IMR-90 (cell line): ENCODE results near the gene GNAI2. TPM values are rescaled to one million over a fixed set of nuclear protein-coding genes. Genes with fewer than 3 reads are reported as not detected.

Source experiments
- ATAC-seq: fragments of 200-7000 bp; cut with Tn5 transposase; 2 replicates; pipeline ENCODE4 v1.9.1; 2020; ENCODE audit warnings: low read depth, mild to moderate bottlenecking, moderate library complexity
- BruUV-seq: library from RNA; stranded (reverse); fragments of 400-500 nt; replicated peaks from 2 replicates; lab custom pipeline; 2021; lab: Mats Ljungman, UMichigan
- CTCF ChIA-PET: fragments of 300-600 bp; formaldehyde crosslinking; extraction: SDS; loops from one replicate; lab custom pipeline; 2021; ENCODE audit warnings: antibody characterized with exemption; lab: Yijun Ruan, JAX
- POLR2A ChIA-PET: fragments of 300-600 bp; sonication (Branson Sonifier 250); formaldehyde crosslinking; loops from one replicate; lab custom pipeline; 2022; ENCODE audit warnings: antibody characterized with exemption; ENCODE audit not compliant: unreplicated experiment; lab: Charles Lee
- DNase-seq: peaks from one replicate; pipeline ENCODE4 v3.0.0; 2013
- H2AFZ ChIP-seq: replicated peaks from 2 replicates; pipeline ENCODE3; 2013; ENCODE audit warnings: low read length, mild to moderate bottlenecking; ENCODE audit not compliant: poor library complexity
- H2AK5ac ChIP-seq: 2 replicates; pipeline ENCODE4 v1.6.1; 2013; ENCODE audit warnings: low read depth, low read length, inconsistent platforms
- H2AK9ac ChIP-seq: replicated peaks from 2 replicates; pipeline ENCODE3; 2013; ENCODE audit warnings: mild to moderate bottlenecking, low read depth, low read length, moderate library complexity; ENCODE audit not compliant: poor library complexity
- H2BK120ac ChIP-seq: 2 replicates; pipeline ENCODE4 v1.6.1; 2013; ENCODE audit warnings: low read depth, low read length, inconsistent platforms
- H2BK15ac ChIP-seq: 3 replicates; pipeline ENCODE4 v1.6.1; 2013; ENCODE audit warnings: low read depth, low read length, inconsistent platforms
- H2BK20ac ChIP-seq: 2 replicates; pipeline ENCODE4 v1.6.1; 2013; ENCODE audit warnings: low read depth, mild to moderate bottlenecking, inconsistent platforms, low read length, moderate library complexity
- H2BK5ac ChIP-seq: 2 replicates; pipeline ENCODE4 v1.6.1; 2013; ENCODE audit warnings: mild to moderate bottlenecking, low read depth, low read length, inconsistent platforms; ENCODE audit not compliant: poor library complexity, severe bottlenecking
- H3K14ac ChIP-seq: replicated peaks from 2 replicates; pipeline ENCODE4 v1.6.1; 2013; ENCODE audit warnings: low read depth, low read length, inconsistent platforms
- H3K18ac ChIP-seq: 2 replicates; pipeline ENCODE4 v1.6.1; 2013; ENCODE audit warnings: low read depth, low read length, control low read depth
- H3K23ac ChIP-seq: 2 replicates; pipeline ENCODE4 v1.6.1; 2013; ENCODE audit warnings: low read depth, low read length, inconsistent platforms
- H3K27ac ChIP-seq: 2 replicates; pipeline ENCODE4 v1.5.1; 2013; ENCODE audit warnings: mild to moderate bottlenecking, control low read depth, low read length; ENCODE audit not compliant: insufficient read depth
- H3K27me3 ChIP-seq: 2 replicates; pipeline ENCODE4 v1.6.1; 2013; ENCODE audit warnings: low read length; ENCODE audit not compliant: control insufficient read depth, insufficient read depth
- H3K36me3 ChIP-seq: 2 replicates; pipeline ENCODE4 v1.6.1; 2013; ENCODE audit warnings: low read length, mixed read lengths; ENCODE audit not compliant: control insufficient read depth, insufficient read depth
- H3K4ac ChIP-seq: 2 replicates; pipeline ENCODE4 v1.6.1; 2013; ENCODE audit warnings: low read depth, low read length, inconsistent platforms
- H3K4me1 ChIP-seq: 2 replicates; pipeline ENCODE4 v1.6.1; 2013; ENCODE audit warnings: low read length, mixed read lengths; ENCODE audit not compliant: control insufficient read depth, insufficient read depth
- H3K4me2 ChIP-seq: 2 replicates; pipeline ENCODE4 v1.6.1; 2013; ENCODE audit warnings: low read depth, mild to moderate bottlenecking, control low read depth, low read length, moderate library complexity
- H3K4me3 ChIP-seq: 2 replicates; pipeline ENCODE4 v1.5.1; 2013; ENCODE audit warnings: low read depth, mild to moderate bottlenecking, control low read depth, low read length, moderate library complexity; ENCODE audit not compliant: insufficient read depth
- H3K56ac ChIP-seq: 2 replicates; pipeline ENCODE4 v1.6.1; 2013; ENCODE audit warnings: low read length, inconsistent platforms; ENCODE audit not compliant: insufficient read depth; ENCODE audit errors: extremely low read depth
- H3K79me1 ChIP-seq, 2 experiments: 2 replicates each; pipeline ENCODE4 v1.6.1; 2013; ENCODE audit warnings: low read length in 2 of 2, inconsistent platforms in 1 of 2, low read depth in 1 of 2
- H3K9ac ChIP-seq: 2 replicates; pipeline ENCODE4 v1.6.1; 2013; ENCODE audit warnings: low read depth, low read length, control low read depth
- H3K9me1 ChIP-seq: 2 replicates; pipeline ENCODE4 v1.6.1; 2013; ENCODE audit warnings: low read length, inconsistent platforms; ENCODE audit not compliant: insufficient read depth
- H3K9me3 ChIP-seq: 2 replicates; pipeline ENCODE4 v1.6.1; 2013; ENCODE audit warnings: low read length; ENCODE audit not compliant: control insufficient read depth, insufficient read depth
- H4K20me1 ChIP-seq: 2 replicates; pipeline ENCODE4 v1.6.1; 2013; ENCODE audit warnings: low read length, inconsistent platforms; ENCODE audit not compliant: insufficient read depth
- H4K5ac ChIP-seq: 2 replicates; pipeline ENCODE4 v1.6.1; 2013; ENCODE audit warnings: mild to moderate bottlenecking, low read depth, low read length, control low read depth
- H4K8ac ChIP-seq, 2 experiments: 2 replicates each; pipeline ENCODE4 v1.6.1; 2013; ENCODE audit warnings: low read depth in 2 of 2, low read length in 2 of 2, control low read depth in 1 of 2, inconsistent platforms in 1 of 2
- H4K91ac ChIP-seq: 2 replicates; pipeline ENCODE4 v1.6.1; 2013; ENCODE audit warnings: low read depth, low read length, inconsistent platforms; ENCODE audit not compliant: insufficient read depth
- BHLHE40 ChIP-seq: fragments of 150-350 bp; IDR thresholded peaks from 2 replicates; pipeline ENCODE4 v1.6.1; 2016; ENCODE audit warnings: mild to moderate bottlenecking, low read depth, low read length
- CTCF ChIP-seq: conservative IDR thresholded peaks from 2 replicates; pipeline ENCODE4 v1.5.1; 2012; ENCODE audit warnings: mild to moderate bottlenecking, low read depth, low read length, improper control_type of control experiment
- FOS ChIP-seq: fragments of 150-350 bp; IDR thresholded peaks from 2 replicates; pipeline ENCODE4 v1.6.1; 2016; ENCODE audit warnings: low read depth, low read length
- POLR2A ChIP-seq: IDR thresholded peaks from 2 replicates; pipeline ENCODE4 v1.6.1; 2012; ENCODE audit warnings: mild to moderate bottlenecking, low read depth, low read length
- RFX5 ChIP-seq: IDR thresholded peaks from 2 replicates; pipeline ENCODE4 v1.8.0; 2012; ENCODE audit warnings: low read depth, mild to moderate bottlenecking, low read length, moderate library complexity
- WGBS, 2 experiments: methylation state at CpG; one replicate each; pipeline versions ENCODE4 v1.1.5 to v1.1.7; 2013; ENCODE audit warnings: missing lambda C conversion rate in 2 of 2; ENCODE audit not compliant: insufficient read length in 1 of 2; ENCODE audit errors: extremely low coverage in 2 of 2; 5-methylcytosine and 5-hydroxymethylcytosine counted together
- dilution Hi-C: fragments of 300-500 bp; cut with HindIII; formaldehyde crosslinking; loops from one replicate; pipeline ENCODE4 v1.14.3; 2018; ENCODE audit warnings: low sequenced_read_pairs; ENCODE audit not compliant: unreplicated experiment
- in situ Hi-C: fragments of 300-500 bp; cut with MboI; formaldehyde crosslinking; loops from 3 replicates; pipeline ENCODE4 v1.14.3; 2019; ENCODE audit warnings: low sequenced_read_pairs, inconsistent platforms, mixed read lengths
- intact Hi-C: fragments of 100-400 bp; cut with micrococcal nuclease; formaldehyde crosslinking; loops from 2 replicates; pipeline ENCODE4 v1.10.0; 2022
- polyA plus RNA-seq, 3 experiments: library from polyadenylated mRNA; depleted of rRNA; stranded (reverse); fragments of >200 nt; gene quantifications; 2 replicates each; pipeline ENCODE4 v1.2.3, GENCODE V29; 2012; ENCODE audit warnings: low replicate concordance in 1 of 3
- total RNA-seq: library from RNA; depleted of rRNA; stranded (reverse); fragments of >200 nt; gene quantifications from 2 replicates; pipeline ENCODE4 v1.2.3, GENCODE V29; 2012

Gene GNAI2
- total and polyA plus RNA-seq, 2 of the 4 experiments (the other 2 are of a cell fraction), result 867 to 1,079 TPM

GRCh38 chr3:50275996-50276761 lies 40.2 kb downstream of the GNAI2 start:
- BruUV-seq, result no TSS peak
- in situ Hi-C loops, result no loop called here

More at GRCh38 chr3:50275996-50276761, 40.2 kb downstream of the GNAI2 start:
- H2AFZ ChIP-seq, result no peak overlapping the region
- no peak overlapping the region for H3K56ac ChIP-seq
- H3K4me2 ChIP-seq, result no peak overlapping the region
- H3K9ac ChIP-seq, result no peak overlapping the region
- H2BK120ac ChIP-seq, result no peak overlapping the region
- no peak overlapping the region for H3K14ac ChIP-seq
- ATAC-seq (no peak), DNase-seq (no peak)
- no peak overlapping the region for H2BK15ac ChIP-seq
- H3K4me3 ChIP-seq, result no peak overlapping the region
- H2BK20ac ChIP-seq, result no peak overlapping the region
- H4K20me1 ChIP-seq, result no peaks in the 10 kb centered on the region
- H2AK9ac ChIP-seq, result no peak overlapping the region
- H3K23ac ChIP-seq, result no peak overlapping the region
- no peak overlapping the region for H4K5ac ChIP-seq
- ChIA-PET POLR2A (no interaction called here), CTCF (no interaction called here)
- H3K27me3 ChIP-seq, result no peaks in the 10 kb centered on the region
- H3K4ac ChIP-seq, result no peak overlapping the region
- peaks cover 20% of the 10 kb centered on the region; the same call in 1 of the 2 replicates for H3K36me3 ChIP-seq
- H2AK5ac ChIP-seq, result no peak overlapping the region
- dilution Hi-C loops, result no loop called here
- H2BK5ac ChIP-seq, result no peak overlapping the region
- H3K27ac ChIP-seq, result no peak overlapping the region
- H4K91ac ChIP-seq, result no peak overlapping the region
- peaks cover 0 to 4% of the 10 kb centered on the region in 2 experiments; a peak in 1 of 4 replicates for H3K79me1 ChIP-seq
- H3K9me3 ChIP-seq, result no peaks in the 10 kb centered on the region
- 57% methylated on average over 76 of the region's 79 CpGs; no CpG with 5 or more reads in 1 of the 2 experiments for whole genome bisulfite sequencing, 2 experiments
- H3K18ac ChIP-seq, result no peak overlapping the region
- H3K4me1 ChIP-seq, result peaks cover 3% of the 10 kb centered on the region; the same call in 1 of the 2 replicates
- TF ChIP-seq BHLHE40 (no peak), CTCF (no peak), RFX5 (no peak), FOS (no peak), POLR2A (no peak)
- intact Hi-C loops, result no loop called here
- no peak overlapping the region for H4K8ac ChIP-seq
- H3K9me1 ChIP-seq, result no peaks in the 10 kb centered on the region
